Measurements from ENCODE around the gene ASPHD2.

Gene ASPHD2

DNA sequence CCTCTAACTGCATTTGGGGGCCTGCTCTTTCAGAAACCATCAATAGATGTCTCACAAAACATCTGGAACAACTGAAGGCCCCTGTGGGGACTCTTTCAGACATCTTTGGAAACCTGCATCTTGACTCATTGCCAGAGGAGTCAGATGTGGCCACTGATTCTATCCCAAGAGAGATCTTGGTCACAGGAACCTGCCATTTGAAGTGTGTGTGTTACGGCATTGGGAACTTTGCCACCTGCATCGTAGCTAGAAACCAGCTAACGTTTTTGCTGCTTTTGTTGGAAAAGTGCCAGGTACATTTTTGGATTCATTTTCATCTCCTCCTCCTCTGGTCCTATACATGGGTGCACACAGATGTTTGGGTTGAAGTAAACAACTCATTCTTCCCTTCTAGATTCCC is 58.9 kb downstream of the ASPHD2 start:
- Histone ChIP-seq H3K36me3 (ENCODE audit: insufficient read depth, low read length) (peaks cover 70% of the 10 kb centered on the region), H2AFZ (ENCODE audit: low read length) (no peak overlapping the region), H3F3A (ENCODE audit: insufficient read depth, low read length) (no peaks in the 10 kb centered on the region; the same call in 1 of the 2 replicates), H3K9me2 (ENCODE audit: low read depth, low read length) (no peaks in the 10 kb centered on the region), H3K79me2 (ENCODE audit: insufficient read depth, low read length) (peaks cover 30% of the 10 kb centered on the region), H3K4me1 (ENCODE audit: insufficient read depth, low read length, severe bottlenecking) (peaks cover 53% of the 10 kb centered on the region), H3K9me3 (ENCODE audit: low read length) (no peaks in the 10 kb centered on the region), H4K20me1 (ENCODE audit: insufficient read depth, low read length) (no peaks in the 10 kb centered on the region), H3K4me2 (ENCODE audit: low read length) (peak overlapping the region; percentile 17), H3K27me3 (ENCODE audit: insufficient read depth, low read length) (no peaks in the 10 kb centered on the region), H3K4me3 (ENCODE audit: low read depth, low read length, poor library complexity, severe bottlenecking) (no peak overlapping the region), H3K27ac (ENCODE audit: low read depth, low read length, poor library complexity, severe bottlenecking) (peak overlapping the region; percentile 95), H3K9ac (ENCODE audit: low read length) (peak overlapping the region; percentile 48; the same call in 1 of the 2 replicates)
- TF ChIP-seq CTCF (IDR thresholded peaks at IDR 0.05; ENCODE audit: low read length) (no peak), EZH2 (IDR thresholded peaks at IDR 0.05; ENCODE audit: borderline replicate concordance, low read length) (no peak)

DNA sequence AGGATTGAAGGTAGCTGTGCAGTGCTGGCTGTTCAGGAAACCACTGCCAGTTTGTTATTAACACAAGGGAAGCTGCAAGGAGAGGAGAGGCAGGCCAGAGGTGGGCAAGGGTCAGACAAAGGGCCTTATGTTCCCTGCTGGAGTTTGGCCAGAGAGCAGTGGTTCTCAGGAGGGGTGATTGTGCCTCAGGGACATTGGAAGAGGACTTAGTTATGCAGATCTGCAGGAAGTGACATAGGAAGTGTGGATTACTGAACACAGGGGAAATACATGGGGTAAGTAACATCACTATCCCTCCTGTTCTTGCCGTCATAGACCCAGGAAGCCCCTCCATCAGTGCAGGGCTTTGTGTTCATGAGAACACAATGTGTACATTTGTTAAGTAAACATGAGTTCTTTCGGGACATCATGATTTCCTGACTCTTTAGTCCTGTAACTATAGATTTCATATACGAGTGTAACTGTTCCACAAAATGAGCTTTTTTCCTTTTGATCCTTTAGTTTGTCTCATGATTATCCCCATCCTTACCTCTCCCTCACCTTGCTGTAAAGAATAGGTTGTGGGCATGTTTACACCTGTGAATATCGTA is 60.5 kb downstream of the ASPHD2 start:
- Histone ChIP-seq H2AFZ (ENCODE audit: low read length) (no peak overlapping the region), H3K4me1 (ENCODE audit: insufficient read depth, low read length, severe bottlenecking) (peaks cover 50% of the 10 kb centered on the region), H3K4me2 (ENCODE audit: low read length) (no peak overlapping the region), H3K9ac (ENCODE audit: low read length) (no peak overlapping the region), H3K9me2 (ENCODE audit: low read depth, low read length) (no peaks in the 10 kb centered on the region), H3K36me3 (ENCODE audit: insufficient read depth, low read length) (peaks cover 85% of the 10 kb centered on the region), H3K9me3 (ENCODE audit: low read length) (no peaks in the 10 kb centered on the region), H4K20me1 (ENCODE audit: insufficient read depth, low read length) (no peaks in the 10 kb centered on the region), H3K27me3 (ENCODE audit: insufficient read depth, low read length) (no peaks in the 10 kb centered on the region), H3K4me3 (ENCODE audit: low read depth, low read length, poor library complexity, severe bottlenecking) (no peak overlapping the region), H3F3A (ENCODE audit: insufficient read depth, low read length) (no peaks in the 10 kb centered on the region; the same call in 1 of the 2 replicates), H3K79me2 (ENCODE audit: insufficient read depth, low read length) (peaks cover 23% of the 10 kb centered on the region), H3K27ac (ENCODE audit: low read depth, low read length, poor library complexity, severe bottlenecking) (peak overlapping the region; percentile 95)
- TF ChIP-seq CTCF (IDR thresholded peaks at IDR 0.05; ENCODE audit: low read length) = no peak
- no peak for TF ChIP-seq EZH2 (IDR thresholded peaks at IDR 0.05; ENCODE audit: borderline replicate concordance, low read length)

DNA sequence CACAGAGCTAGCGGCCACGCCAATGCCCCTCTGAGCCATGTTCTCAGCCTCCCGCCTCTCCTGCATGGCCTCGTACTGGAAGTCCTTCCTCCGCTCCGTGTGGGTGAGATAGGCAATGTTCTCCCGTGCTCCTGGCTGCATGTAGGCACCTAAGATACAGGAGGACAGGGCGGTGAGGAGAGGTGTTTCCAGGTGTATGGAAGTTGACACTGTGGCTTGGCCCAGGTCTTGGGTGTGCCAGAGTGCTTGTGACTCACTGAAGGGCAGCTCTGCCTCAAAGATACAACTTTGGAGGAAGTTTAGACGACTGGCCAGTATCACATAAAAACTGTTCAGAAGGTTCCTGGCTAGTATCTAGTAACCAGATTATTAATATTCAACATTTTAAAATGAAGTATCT is 63.2 kb downstream of the ASPHD2 start:
- Histone ChIP-seq H2AFZ (ENCODE audit: low read length) (no peak overlapping the region), H3K9me3 (ENCODE audit: low read length) (no peaks in the 10 kb centered on the region), H3K4me1 (ENCODE audit: insufficient read depth, low read length, severe bottlenecking) (peaks cover 23% of the 10 kb centered on the region), H3F3A (ENCODE audit: insufficient read depth, low read length) (no peaks in the 10 kb centered on the region; the same call in 1 of the 2 replicates), H3K4me3 (ENCODE audit: low read depth, low read length, poor library complexity, severe bottlenecking) (no peak overlapping the region), H3K4me2 (ENCODE audit: low read length) (no peak overlapping the region), H3K27ac (ENCODE audit: low read depth, low read length, poor library complexity, severe bottlenecking) (no peak overlapping the region), H3K27me3 (ENCODE audit: insufficient read depth, low read length) (no peaks in the 10 kb centered on the region), H3K79me2 (ENCODE audit: insufficient read depth, low read length) (no peaks in the 10 kb centered on the region), H3K36me3 (ENCODE audit: insufficient read depth, low read length) (peaks cover 100% of the 10 kb centered on the region), H3K9me2 (ENCODE audit: low read depth, low read length) (no peaks in the 10 kb centered on the region), H3K9ac (ENCODE audit: low read length) (no peak overlapping the region), H4K20me1 (ENCODE audit: insufficient read depth, low read length) (no peaks in the 10 kb centered on the region)
- no peak for TF ChIP-seq EZH2 (IDR thresholded peaks at IDR 0.05; ENCODE audit: borderline replicate concordance, low read length)
- TF ChIP-seq CTCF (IDR thresholded peaks at IDR 0.05; ENCODE audit: low read length) = no peak

Measured in OCI-LY1 (cell line).